Fibroblast of the aortic adventitia (primary cell): Measurements from ENCODE around the gene STIL. TPM values are rescaled to one million over a fixed set of nuclear protein-coding genes. Genes with fewer than 3 reads are reported as not detected.
"Not testable (repeated sequence)": the region's sequence is repeated elsewhere in the genome, so short reads cannot be mapped to it uniquely, and the experiment has no call there.

Source experiments
- DNase-seq: peaks from one replicate; pipeline ENCODE4 v3.0.0-alpha.2; 2010; ENCODE audit warnings: low read depth
- H3K4me3 ChIP-seq: 2 replicates; pipeline ENCODE4 v1.5.1; 2011; ENCODE audit warnings: low read depth, mild to moderate bottlenecking, control low read depth, low read length, moderate library complexity
- total RNA-seq: library from RNA; depleted of rRNA; stranded (reverse); fragments of >200 nt; gene quantifications from 2 replicates; pipeline ENCODE4 v1.2.3, GENCODE V29; 2012; ENCODE audit warnings: low replicate concordance
- TF ChIP-seq, protein P1 (sequence below): IDR thresholded peaks from 2 replicates; pipeline ENCODE4 v1.5.1; 2011; ENCODE audit warnings: mild to moderate bottlenecking, low read length, control low read depth, inconsistent platforms; ENCODE audit not compliant: insufficient read depth

The STIL gene
- total RNA-seq: 3.9 and 29.1 TPM in 2 replicates

DNA sequence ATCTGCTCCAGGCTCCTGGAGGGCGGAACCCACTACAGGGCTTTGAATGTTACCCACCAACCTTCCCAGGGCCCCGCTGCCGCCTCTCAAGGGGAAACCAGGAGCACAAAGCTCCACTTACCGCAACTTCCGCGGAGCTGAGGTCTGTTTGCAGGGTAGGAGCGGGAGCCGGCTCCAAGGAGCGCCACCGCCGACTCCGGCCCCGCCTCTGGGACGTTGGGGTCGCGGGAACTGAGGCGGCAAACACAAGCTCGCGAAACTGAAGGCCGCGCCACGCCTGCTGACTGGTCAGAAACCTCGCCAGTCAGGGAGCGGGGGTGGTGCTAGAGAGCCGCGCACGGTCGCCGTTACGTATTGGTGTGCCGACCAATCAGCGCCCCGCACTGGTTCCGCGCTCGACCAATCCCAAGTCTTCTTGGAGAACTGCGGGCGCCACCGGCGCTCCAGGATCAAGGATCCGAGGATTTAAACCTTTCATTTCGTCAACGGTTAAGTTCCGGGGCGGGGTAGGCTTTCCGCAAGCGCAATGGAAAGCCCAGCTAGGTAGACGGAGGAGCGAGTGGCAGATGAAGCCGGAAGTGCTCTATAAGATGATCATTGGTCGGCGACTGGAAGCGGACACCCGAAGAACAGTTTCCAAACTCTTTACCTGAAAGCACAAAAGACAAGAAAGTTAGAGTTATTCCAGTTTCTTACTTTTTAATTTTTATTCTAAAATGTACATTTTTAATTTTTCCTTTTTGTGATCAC lies at the start of gene STIL:
Gene STIL (minus strand): TSS at position 233 of the 750 bp plus-strand sequence. CDS start 3,828 bp downstream, outside the sequence.
- H3K4me3 ChIP-seq: peak within 1 kb of the TSS; percentile 94
- peak; percentile 99 for DNase-seq
- TF ChIP-seq, protein P1, sequence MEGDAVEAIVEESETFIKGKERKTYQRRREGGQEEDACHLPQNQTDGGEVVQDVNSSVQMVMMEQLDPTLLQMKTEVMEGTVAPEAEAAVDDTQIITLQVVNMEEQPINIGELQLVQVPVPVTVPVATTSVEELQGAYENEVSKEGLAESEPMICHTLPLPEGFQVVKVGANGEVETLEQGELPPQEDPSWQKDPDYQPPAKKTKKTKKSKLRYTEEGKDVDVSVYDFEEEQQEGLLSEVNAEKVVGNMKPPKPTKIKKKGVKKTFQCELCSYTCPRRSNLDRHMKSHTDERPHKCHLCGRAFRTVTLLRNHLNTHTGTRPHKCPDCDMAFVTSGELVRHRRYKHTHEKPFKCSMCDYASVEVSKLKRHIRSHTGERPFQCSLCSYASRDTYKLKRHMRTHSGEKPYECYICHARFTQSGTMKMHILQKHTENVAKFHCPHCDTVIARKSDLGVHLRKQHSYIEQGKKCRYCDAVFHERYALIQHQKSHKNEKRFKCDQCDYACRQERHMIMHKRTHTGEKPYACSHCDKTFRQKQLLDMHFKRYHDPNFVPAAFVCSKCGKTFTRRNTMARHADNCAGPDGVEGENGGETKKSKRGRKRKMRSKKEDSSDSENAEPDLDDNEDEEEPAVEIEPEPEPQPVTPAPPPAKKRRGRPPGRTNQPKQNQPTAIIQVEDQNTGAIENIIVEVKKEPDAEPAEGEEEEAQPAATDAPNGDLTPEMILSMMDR: no peak

DNA sequence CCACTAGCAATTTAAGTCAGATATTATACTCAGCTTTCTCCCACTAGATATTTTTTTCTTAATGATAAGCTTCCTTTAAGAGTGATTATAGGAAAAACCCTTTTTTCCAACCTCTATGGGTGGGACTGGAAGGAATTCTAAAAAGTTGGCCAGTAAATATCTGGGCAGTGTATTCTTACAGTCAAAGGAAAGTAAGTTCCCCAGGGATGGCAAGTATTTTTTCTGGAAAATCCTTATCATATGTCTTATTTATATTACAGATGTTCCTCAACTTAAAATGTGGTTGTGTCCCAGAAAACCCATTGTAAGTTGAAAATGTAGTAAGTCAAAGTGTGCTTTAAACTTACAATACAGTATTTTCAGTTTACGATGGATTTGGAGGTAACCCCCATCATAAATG lies 48.9 kb upstream of the STIL start:
- no peak overlapping the region for H3K4me3 ChIP-seq
- TF ChIP-seq, protein P1: no peak
- DNase-seq: peak; percentile 81

DNA sequence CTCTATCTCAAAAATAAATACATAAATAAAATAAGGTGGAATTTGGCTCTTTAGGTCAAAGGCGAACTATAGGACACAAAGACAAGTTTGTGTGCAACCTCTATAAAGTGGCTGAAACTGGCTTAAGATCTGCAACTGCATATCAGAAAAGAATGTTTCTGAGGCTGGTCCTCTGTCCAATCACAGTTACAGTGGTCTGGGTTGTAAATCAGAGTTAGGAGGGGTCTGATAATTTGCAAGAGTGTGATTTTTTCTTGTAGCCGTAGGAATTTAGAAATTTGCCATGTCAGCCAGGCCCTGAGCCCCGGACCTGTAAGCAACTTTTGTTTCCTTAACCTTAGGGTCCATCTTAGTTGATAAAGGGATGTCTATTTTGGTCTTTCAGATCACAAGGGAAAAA lies 47.4 kb upstream of the STIL start:
- no peak for DNase-seq
- TF ChIP-seq, protein P1: no peak
- no peak overlapping the region for H3K4me3 ChIP-seq

DNA sequence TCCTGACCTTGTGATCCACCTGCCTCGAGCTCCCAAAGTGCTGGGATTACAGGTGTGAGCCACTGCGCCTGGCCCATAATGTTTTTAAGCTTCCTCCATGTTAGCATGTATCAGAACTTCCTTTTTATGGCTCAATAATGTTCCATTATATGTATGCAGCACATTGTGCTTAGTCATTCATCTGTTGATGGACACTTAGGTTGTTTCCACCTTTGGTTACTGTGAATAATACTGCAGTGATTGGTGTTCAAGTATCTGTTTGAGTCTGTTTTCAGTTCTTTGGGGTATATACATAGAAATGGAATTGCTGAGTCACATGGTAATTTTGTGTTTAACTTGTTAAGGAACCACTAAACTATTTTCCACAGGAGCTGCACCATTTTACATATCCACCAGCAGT lies 37.4 kb upstream of the STIL start:
- DNase-seq: peak; percentile 19
- TF ChIP-seq, protein P1: no peak
- H3K4me3 ChIP-seq: no peak overlapping the region

DNA sequence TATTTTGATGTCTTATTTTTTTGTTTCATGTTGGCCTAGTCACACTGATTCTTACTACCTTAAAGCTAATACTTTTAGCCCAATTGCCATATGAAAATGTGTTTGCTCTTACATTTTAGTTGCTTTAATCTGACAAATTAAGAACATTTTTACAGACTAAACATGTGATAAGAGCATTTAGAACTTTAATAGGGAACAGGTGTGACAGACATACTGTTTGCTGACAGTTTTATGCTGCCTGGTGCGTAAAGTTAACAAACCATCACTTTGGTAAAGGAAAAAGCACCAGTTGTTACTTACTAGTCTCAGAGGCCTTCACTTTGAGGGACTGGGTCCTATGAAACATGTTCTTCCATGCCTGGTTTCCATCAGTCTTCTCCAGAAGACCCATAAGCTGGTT lies 34.3 kb upstream of the STIL start:
- TF ChIP-seq, protein P1: no peak
- DNase-seq: no peak
- no peak overlapping the region for H3K4me3 ChIP-seq

DNA sequence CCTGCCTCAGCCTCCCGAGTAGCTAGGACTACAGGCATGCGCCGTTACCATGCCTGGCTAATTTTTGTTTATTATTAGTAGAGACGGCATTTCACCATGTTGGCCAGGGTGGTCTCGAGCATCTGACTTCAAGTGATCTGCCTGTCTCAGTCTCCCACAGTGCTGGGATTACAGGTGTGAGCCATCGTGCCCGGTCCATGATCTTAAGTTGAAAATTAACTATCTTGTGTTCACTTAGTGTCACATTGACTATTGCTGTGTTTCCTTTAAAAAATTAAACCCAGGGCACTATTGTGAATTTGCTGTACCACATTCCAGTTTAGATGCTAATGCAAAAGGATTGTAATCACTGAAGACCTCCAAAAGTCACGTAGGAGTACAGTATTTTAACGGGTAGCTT lies 33.8 kb upstream of the STIL start:
- DNase-seq: no peak
- TF ChIP-seq, protein P1: no peak
- no peak overlapping the region for H3K4me3 ChIP-seq

DNA sequence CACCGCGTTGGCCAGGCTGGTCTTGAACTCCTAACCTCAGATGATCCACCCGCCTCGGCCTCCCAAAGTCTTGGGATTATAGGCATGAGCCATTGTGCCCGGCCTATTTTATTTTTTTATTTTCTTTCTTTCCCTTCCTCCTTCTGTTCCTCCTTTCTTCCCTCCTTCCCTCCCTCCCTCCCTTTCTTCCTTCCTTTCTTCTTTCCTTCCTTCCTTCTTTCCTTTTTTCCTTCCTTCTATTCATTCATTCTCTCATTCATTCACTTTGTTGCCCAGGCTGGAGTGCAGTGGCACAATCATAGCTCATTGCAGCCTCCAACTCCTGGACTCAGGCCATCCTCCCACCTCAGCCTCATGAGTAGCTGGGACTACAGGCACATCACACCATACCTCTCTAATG lies 33.0 kb upstream of the STIL start:
- not testable (repeated sequence) for DNase-seq, H3K4me3 ChIP-seq
